DND-41 (cell line): ENCODE results near the gene ATP2A3.

Experiments used
- ATAC-seq: fragments of 200-7000 bp; cut with Tn5 transposase; 3 replicates; pipeline ENCODE4 v1.9.1; 2021; ENCODE audit warnings: low read depth; ENCODE audit not compliant: insufficient read depth
- DNase-seq: peaks from one replicate; pipeline ENCODE4 v3.0.0-alpha.2; 2020
- H2AFZ ChIP-seq: 2 replicates; pipeline ENCODE4 v1.6.0; 2012; ENCODE audit warnings: low read depth, low read length
- H3K27ac ChIP-seq: 2 replicates; pipeline ENCODE4 v1.5.1; 2012; ENCODE audit warnings: low read length, inconsistent platforms
- H3K27me3 ChIP-seq: fragments of 200-600 bp; sonication (generic); 2 replicates; pipeline ENCODE4 v1.6.0; 2012; ENCODE audit warnings: low read length, mild to moderate bottlenecking, inconsistent platforms; ENCODE audit not compliant: insufficient read depth, poor library complexity
- H3K36me3 ChIP-seq: 2 replicates; pipeline ENCODE4 v1.5.1; 2012; ENCODE audit warnings: low read length, inconsistent platforms; ENCODE audit not compliant: insufficient read depth
- H3K4me1 ChIP-seq: 2 replicates; pipeline ENCODE4 v1.5.1; 2012; ENCODE audit warnings: mild to moderate bottlenecking, low read length; ENCODE audit not compliant: insufficient read depth
- H3K4me2 ChIP-seq: 2 replicates; pipeline ENCODE4 v1.6.0; 2012; ENCODE audit warnings: mild to moderate bottlenecking, moderate library complexity, low read length, inconsistent platforms; ENCODE audit not compliant: insufficient read depth
- H3K4me3 ChIP-seq, 2 experiments: fragments of 200-600 bp in 1 of 2; shearing (Covaris generic) in 1 of 2; 2 replicates each; pipeline ENCODE4 v1.5.1; 2012 to 2016; ENCODE audit warnings: inconsistent platforms in 2 of 2, low read length in 2 of 2, mild to moderate bottlenecking in 2 of 2, low read depth in 1 of 2, moderate library complexity in 1 of 2
- H3K79me2 ChIP-seq: 2 replicates; pipeline ENCODE4 v1.6.0; 2012; ENCODE audit warnings: low read length, inconsistent platforms; ENCODE audit not compliant: insufficient read depth
- H3K9ac ChIP-seq: 2 replicates; pipeline ENCODE4 v1.6.0; 2012; ENCODE audit warnings: low read depth, mild to moderate bottlenecking, inconsistent platforms, low read length, moderate library complexity
- H3K9me3 ChIP-seq: 2 replicates; pipeline ENCODE4 v1.5.1; 2012; ENCODE audit warnings: low read length, moderate library complexity, mild to moderate bottlenecking, inconsistent platforms; ENCODE audit not compliant: insufficient read depth, severe bottlenecking
- H4K20me1 ChIP-seq: 2 replicates; pipeline ENCODE4 v1.6.0; 2012; ENCODE audit warnings: low read length; ENCODE audit not compliant: insufficient read depth
- EZH2 ChIP-seq: IDR thresholded peaks from 3 replicates; pipeline ENCODE4 v1.6.1; 2012; ENCODE audit warnings: borderline replicate concordance, low read depth, mild to moderate bottlenecking, moderate library complexity, low read length, inconsistent platforms; ENCODE audit not compliant: severe bottlenecking
- TF ChIP-seq, protein P1 (sequence below): IDR thresholded peaks from 2 replicates; pipeline ENCODE4 v1.5.1; 2012; ENCODE audit warnings: borderline replicate concordance, low read length, moderate library complexity, mild to moderate bottlenecking; ENCODE audit not compliant: poor library complexity, severe bottlenecking; ENCODE audit errors: extremely low read depth

ATP2A3 gene

GRCh38 chr17:3982541-3983017 lies 18.3 kb upstream of the ATP2A3 start:
- peaks cover 9% of the 10 kb centered on the region for H3K4me1 ChIP-seq
- DNase-seq (no peak), ATAC-seq (no peak)
- H4K20me1 ChIP-seq = no peaks in the 10 kb centered on the region
- H3K9me3 ChIP-seq = no peaks in the 10 kb centered on the region
- no peak overlapping the region for H3K9ac ChIP-seq
- no peak for TF ChIP-seq EZH2
- TF ChIP-seq, protein P1, sequence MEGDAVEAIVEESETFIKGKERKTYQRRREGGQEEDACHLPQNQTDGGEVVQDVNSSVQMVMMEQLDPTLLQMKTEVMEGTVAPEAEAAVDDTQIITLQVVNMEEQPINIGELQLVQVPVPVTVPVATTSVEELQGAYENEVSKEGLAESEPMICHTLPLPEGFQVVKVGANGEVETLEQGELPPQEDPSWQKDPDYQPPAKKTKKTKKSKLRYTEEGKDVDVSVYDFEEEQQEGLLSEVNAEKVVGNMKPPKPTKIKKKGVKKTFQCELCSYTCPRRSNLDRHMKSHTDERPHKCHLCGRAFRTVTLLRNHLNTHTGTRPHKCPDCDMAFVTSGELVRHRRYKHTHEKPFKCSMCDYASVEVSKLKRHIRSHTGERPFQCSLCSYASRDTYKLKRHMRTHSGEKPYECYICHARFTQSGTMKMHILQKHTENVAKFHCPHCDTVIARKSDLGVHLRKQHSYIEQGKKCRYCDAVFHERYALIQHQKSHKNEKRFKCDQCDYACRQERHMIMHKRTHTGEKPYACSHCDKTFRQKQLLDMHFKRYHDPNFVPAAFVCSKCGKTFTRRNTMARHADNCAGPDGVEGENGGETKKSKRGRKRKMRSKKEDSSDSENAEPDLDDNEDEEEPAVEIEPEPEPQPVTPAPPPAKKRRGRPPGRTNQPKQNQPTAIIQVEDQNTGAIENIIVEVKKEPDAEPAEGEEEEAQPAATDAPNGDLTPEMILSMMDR = no peak
- no peak overlapping the region for H3K4me2 ChIP-seq
- no peak overlapping the region for H3K4me3 ChIP-seq
- H3K79me2 ChIP-seq = no peaks in the 10 kb centered on the region
- H2AFZ ChIP-seq = no peak overlapping the region
- H3K36me3 ChIP-seq = no peaks in the 10 kb centered on the region
- H3K27me3 ChIP-seq = no peaks in the 10 kb centered on the region
- no peak overlapping the region for H3K27ac ChIP-seq

GRCh38 chr17:3982113-3982512 lies 17.9 kb upstream of the ATP2A3 start:
- no peaks in the 10 kb centered on the region for H3K36me3 ChIP-seq
- no peak overlapping the region for H2AFZ ChIP-seq
- TF ChIP-seq EZH2 = no peak
- TF ChIP-seq, protein P1 = no peak
- no peak overlapping the region for H3K27ac ChIP-seq
- no peak for DNase-seq
- no peak overlapping the region for H3K4me3 ChIP-seq
- H3K4me1 ChIP-seq = peaks cover 9% of the 10 kb centered on the region
- no peaks in the 10 kb centered on the region for H4K20me1 ChIP-seq
- H3K79me2 ChIP-seq = no peaks in the 10 kb centered on the region
- no peaks in the 10 kb centered on the region for H3K9me3 ChIP-seq
- H3K27me3 ChIP-seq = no peaks in the 10 kb centered on the region
- no peak for ATAC-seq
- H3K4me2 ChIP-seq = no peak overlapping the region
- H3K9ac ChIP-seq = no peak overlapping the region

GRCh38 chr17:3981455-3981854 lies 17.2 kb upstream of the ATP2A3 start:
- Histone ChIP-seq H3K36me3 (no peaks in the 10 kb centered on the region), H3K4me1 (peaks cover 9% of the 10 kb centered on the region), H3K9me3 (no peaks in the 10 kb centered on the region), H3K9ac (no peak overlapping the region), H2AFZ (no peak overlapping the region), H3K27ac (no peak overlapping the region), H3K27me3 (no peaks in the 10 kb centered on the region), H3K4me2 (no peak overlapping the region), H3K79me2 (no peaks in the 10 kb centered on the region), H3K4me3 (no peak overlapping the region), H4K20me1 (no peaks in the 10 kb centered on the region)
- no peak for TF ChIP-seq EZH2
- TF ChIP-seq, protein P1 = no peak
- ATAC-seq = no peak
- no peak for DNase-seq

GRCh38 chr17:3980381-3981014 lies 16.3 kb upstream of the ATP2A3 start:
- H3K27me3 ChIP-seq = no peaks in the 10 kb centered on the region
- no peak for TF ChIP-seq EZH2
- TF ChIP-seq, protein P1 = no peak
- no peaks in the 10 kb centered on the region for H3K79me2 ChIP-seq
- H3K4me1 ChIP-seq = peaks cover 9% of the 10 kb centered on the region
- no peak overlapping the region; the same call in 1 of the 2 replicates for H2AFZ ChIP-seq
- H3K9me3 ChIP-seq = no peaks in the 10 kb centered on the region
- DNase-seq (no peak), ATAC-seq (no peak)
- no peaks in the 10 kb centered on the region for H3K36me3 ChIP-seq
- no peaks in the 10 kb centered on the region for H4K20me1 ChIP-seq
- no peak overlapping the region for H3K9ac ChIP-seq
- H3K4me2 ChIP-seq = no peak overlapping the region
- H3K27ac ChIP-seq = no peak overlapping the region
- H3K4me3 ChIP-seq = no peak overlapping the region
